Measurements from ENCODE around the gene TTLL10. TPM values are rescaled to one million over a fixed set of nuclear protein-coding genes. Genes with fewer than 3 reads are reported as not detected.

The TTLL10 gene
- total RNA-seq, 2 experiments from 2014 or later: not detected

DNA sequence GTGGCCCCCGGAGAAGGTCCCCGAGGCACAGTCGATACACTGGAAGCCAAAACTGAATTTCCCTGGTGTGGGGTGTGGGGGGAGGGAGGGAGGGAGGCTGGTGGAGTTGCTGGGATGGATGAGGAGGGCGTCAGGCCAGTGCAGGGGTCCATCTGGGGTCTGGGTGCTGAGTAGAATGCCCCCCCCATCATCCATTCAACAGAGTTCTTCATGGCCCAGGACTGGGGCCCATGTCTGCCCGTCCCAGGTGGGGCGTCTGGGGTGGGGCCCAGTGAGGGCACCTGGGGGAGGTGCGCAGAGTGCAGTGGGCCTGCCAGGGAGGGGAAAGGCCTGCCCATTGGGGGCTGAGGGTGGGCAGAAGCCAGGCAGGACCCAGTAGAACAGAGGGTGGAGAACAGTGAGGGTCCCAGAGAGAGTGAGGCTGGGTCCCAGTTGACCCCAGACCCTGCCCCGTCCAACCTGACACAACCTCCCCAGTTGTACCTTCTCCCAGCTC is 30.8 kb downstream of the TTLL10 start:
- intact Hi-C loops (cut with micrococcal nuclease): loop anchor here (10.0 kb wide), 1 partner anchor 60 kb away; no protein-coding TSS in a partner anchor
- Mint-ChIP-seq H3K4me1 (ENCODE audit: low read depth) (peaks cover 29% of the 10 kb centered on the region), H3K27me3 (no peaks in the 10 kb centered on the region), H3K36me3 (ENCODE audit: low read depth) (peaks cover 4% of the 10 kb centered on the region), H3K4me3 (peak overlapping the region; percentile 79), H3K9me3 (no peaks in the 10 kb centered on the region), H3K27ac (no peak overlapping the region)
- no peak for ATAC-seq
- DNase-seq: no peak
- TF ChIP-seq CTCF (IDR thresholded peaks at IDR 0.05): no peak
- CTCF ChIA-PET: no interaction called here
- POLR2A ChIA-PET: interaction anchor here (0.7 to 3.7 kb wide), 5 partner anchors 8 to 171 kb away, joined by 3 to 18 read pairs (median 3); partner anchors contain the start of gene TNFRSF4

- Mint-ChIP-seq H3K27me3 (no peaks in the 10 kb centered on the region), H3K4me3 (peak overlapping the region; percentile 79), H3K4me1 (ENCODE audit: low read depth) (peaks cover 30% of the 10 kb centered on the region), H3K27ac (peak overlapping the region; percentile 57), H3K36me3 (ENCODE audit: low read depth) (peaks cover 6% of the 10 kb centered on the region), H3K9me3 (no peaks in the 10 kb centered on the region)
- DNase-seq (peak; percentile 37), ATAC-seq (no peak)
- intact Hi-C loops (cut with micrococcal nuclease): loop anchor here (10.0 kb wide), 1 partner anchor 60 kb away; no protein-coding TSS in a partner anchor
- POLR2A ChIA-PET: interaction anchor here (0.7 to 3.7 kb wide), 9 partner anchors 8 to 172 kb away, joined by 3 to 18 read pairs (median 3); partner anchors contain the start of gene TNFRSF4
- CTCF ChIA-PET: interaction anchor here (1.4 to 3.7 kb wide), 2 partner anchors 45 to 83 kb away, joined by 3 to 20 read pairs; no protein-coding TSS in a partner anchor
- TF ChIP-seq CTCF (IDR thresholded peaks at IDR 0.05): no peak
Observed at GRCh38 chr1:1204998-1205768, 31.5 kb downstream of the TTLL10 start.

DNA sequence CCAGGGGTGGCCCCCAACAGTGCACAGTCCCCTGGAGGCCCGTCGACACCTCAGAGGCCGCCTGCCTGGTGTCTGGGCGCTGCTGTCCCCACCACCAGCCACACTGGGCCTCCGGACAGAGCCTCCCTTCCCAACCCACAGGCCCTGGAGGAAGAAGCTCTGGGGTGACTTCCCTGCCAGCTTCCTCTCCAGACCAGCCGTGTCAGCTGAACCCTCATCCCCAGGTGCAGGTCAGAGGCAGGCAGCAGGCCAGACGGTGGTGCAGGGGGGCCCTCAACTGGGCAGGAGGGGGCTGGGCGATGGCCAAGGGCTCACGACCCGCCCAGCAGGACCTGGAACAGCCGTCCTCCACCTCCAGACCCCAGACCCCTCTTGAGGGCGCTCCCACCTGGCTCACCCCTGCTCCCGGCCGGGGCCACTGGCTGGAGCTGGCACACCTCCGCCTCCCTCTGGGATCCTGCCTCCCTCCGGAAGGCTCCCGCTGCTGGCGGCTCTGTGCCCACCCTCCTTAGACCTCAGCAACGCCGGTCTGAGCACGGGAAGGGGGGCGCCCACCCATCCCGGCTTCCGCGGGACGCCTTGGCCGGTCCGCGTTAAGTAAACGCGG is 32.2 kb downstream of the TTLL10 start:
- POLR2A ChIA-PET: interaction anchor here (0.5 to 3.7 kb wide), 8 partner anchors 10 to 173 kb away, joined by 3 to 18 read pairs (median 3); partner anchors contain the start of gene TNFRSF4
- DNase-seq: peak; percentile 21
- H3K27ac Mint-ChIP-seq: peak overlapping the region; percentile 57

GRCh38 chr1:1206376-1206965 is 32.8 kb downstream of the TTLL10 start, which contains the start of gene TNFRSF18:
TSS of gene TNFRSF18 (minus strand) at chr1:1206592. CDS start at chr1:1206571, 21 bp downstream.
- intact Hi-C loops (cut with micrococcal nuclease): loop anchor here (10.0 kb wide), 1 partner anchor 62 kb away; no protein-coding TSS in a partner anchor
- peak within 1 kb of the TSS; percentile 79 for H3K4me3 Mint-ChIP-seq
- peaks cover 31% of the 10 kb centered on the region for H3K4me1 Mint-ChIP-seq (ENCODE audit: low read depth)
- peaks cover 14% of the 10 kb centered on the region for H3K36me3 Mint-ChIP-seq (ENCODE audit: low read depth)
- peak within 1 kb of the TSS; percentile 98 for H3K27ac Mint-ChIP-seq
- DNase-seq: peak; percentile 70
- H3K9me3 Mint-ChIP-seq: no peaks in the 10 kb centered on the region
- H3K27me3 Mint-ChIP-seq: no peaks in the 10 kb centered on the region
- POLR2A ChIA-PET: interaction anchor here (0.5 to 3.7 kb wide), 7 partner anchors 9 to 90 kb away, joined by 3 to 18 read pairs (median 3); partner anchors contain the start of gene TNFRSF4
- CTCF ChIA-PET: interaction anchor here (1.4 to 3.7 kb wide), 2 partner anchors 44 to 84 kb away, joined by 3 to 20 read pairs; no protein-coding TSS in a partner anchor
- TF ChIP-seq CTCF (IDR thresholded peaks at IDR 0.05): no peak
- ATAC-seq: peak; percentile 11

More for the DNA sequence above, 32.2 kb downstream of the TTLL10 start:
- Mint-ChIP-seq H3K4me1 (ENCODE audit: low read depth) (peaks cover 29% of the 10 kb centered on the region), H3K36me3 (ENCODE audit: low read depth) (peaks cover 10% of the 10 kb centered on the region), H3K27me3 (no peaks in the 10 kb centered on the region), H3K9me3 (no peaks in the 10 kb centered on the region), H3K4me3 (peak overlapping the region; percentile 79)
- ATAC-seq: no peak
- TF ChIP-seq CTCF (IDR thresholded peaks at IDR 0.05): no peak
- CTCF ChIA-PET: interaction anchor here (1.4 to 3.7 kb wide), 2 partner anchors 45 to 84 kb away, joined by 3 to 20 read pairs; no protein-coding TSS in a partner anchor
- intact Hi-C loops (cut with micrococcal nuclease): loop anchor here (10.0 kb wide), 1 partner anchor 61 kb away; no protein-coding TSS in a partner anchor

Data from activated CD8-positive, alpha-beta T cell treated with anti-CD3 and anti-CD28 coated beads for 36 hours (primary cell).